Measurements from ENCODE around the gene RECQL5. TPM values are rescaled to one million over a fixed set of nuclear protein-coding genes. Genes with fewer than 3 reads are reported as not detected.

RECQL5 gene
- polyA plus RNA-seq, 1 donor from 2014 or later: 9.6 TPM

- H3K4me2 ChIP-seq (ENCODE audit: low read length): no peak overlapping the region
- H3K9ac ChIP-seq (ENCODE audit: low read length): no peak overlapping the region
- H3K36me3 ChIP-seq (ENCODE audit: insufficient read depth, low read length): no peaks in the 10 kb centered on the region
- H3K9me3 ChIP-seq (ENCODE audit: low read length): no peaks in the 10 kb centered on the region
- H3K27ac ChIP-seq (ENCODE audit: low read length): no peak overlapping the region
- H3K79me2 ChIP-seq (replicated peaks; ENCODE audit: insufficient read depth, low read length): no peaks in the 10 kb centered on the region
- no peak overlapping the region for H2AFZ ChIP-seq (ENCODE audit: low read depth, low read length)
- TF ChIP-seq CTCF (IDR thresholded peaks at IDR 0.05; ENCODE audit: poor library complexity, severe bottlenecking) (no peak), REST (IDR thresholded peaks at IDR 0.05; ENCODE audit: borderline replicate concordance) (no peak), TAF1 (IDR thresholded peaks at IDR 0.05; ENCODE audit: low read depth) (no peak), EZH2 (IDR thresholded peaks at IDR 0.05; ENCODE audit: borderline replicate concordance, insufficient read depth, low read length, poor library complexity, severe bottlenecking) (no peak), POLR2AphosphoS5 (IDR thresholded peaks at IDR 0.05) (no peak), SMC3 (conservative IDR thresholded peaks at IDR 0.05; ENCODE audit: poor library complexity) (no peak), EP300 (conservative IDR thresholded peaks at IDR 0.05; ENCODE audit: poor library complexity, severe bottlenecking) (no peak), MXI1 (conservative IDR thresholded peaks at IDR 0.05; ENCODE audit: poor library complexity, severe bottlenecking) (no peak), RAD21 (conservative IDR thresholded peaks at IDR 0.05) (no peak)
- H3K27me3 ChIP-seq (ENCODE audit: insufficient read depth, low read depth, low read length): no peaks in the 10 kb centered on the region
- H3F3A ChIP-seq (ENCODE audit: insufficient read depth, low read length, poor library complexity, severe bottlenecking): no peaks in the 10 kb centered on the region
- no peaks in the 10 kb centered on the region for H4K20me1 ChIP-seq (ENCODE audit: insufficient read depth)
- no peak overlapping the region for H3K4me3 ChIP-seq (ENCODE audit: low read length)
- no peaks in the 10 kb centered on the region for H3K9me2 ChIP-seq (ENCODE audit: insufficient read depth, low read length)
Measured at GRCh38 chr17:75631353-75631752, 35.6 kb downstream of the RECQL5 start.

- Histone ChIP-seq H2AFZ (ENCODE audit: low read depth, low read length) (no peak overlapping the region), H3K9me3 (ENCODE audit: low read length) (no peaks in the 10 kb centered on the region), H3K79me2 (replicated peaks; ENCODE audit: insufficient read depth, low read length) (no peaks in the 10 kb centered on the region), H3K36me3 (ENCODE audit: insufficient read depth, low read length) (no peaks in the 10 kb centered on the region), H3K4me3 (ENCODE audit: low read length) (no peak overlapping the region), H3F3A (ENCODE audit: insufficient read depth, low read length, poor library complexity, severe bottlenecking) (no peaks in the 10 kb centered on the region), H3K27ac (ENCODE audit: low read length) (no peak overlapping the region), H4K20me1 (ENCODE audit: insufficient read depth) (no peaks in the 10 kb centered on the region), H3K9me2 (ENCODE audit: insufficient read depth, low read length) (no peaks in the 10 kb centered on the region), H3K9ac (ENCODE audit: low read length) (no peak overlapping the region), H3K4me2 (ENCODE audit: low read length) (no peak overlapping the region), H3K27me3 (ENCODE audit: insufficient read depth, low read depth, low read length) (no peaks in the 10 kb centered on the region)
- TF ChIP-seq SMC3 (conservative IDR thresholded peaks at IDR 0.05; ENCODE audit: poor library complexity) (no peak), CTCF (IDR thresholded peaks at IDR 0.05; ENCODE audit: poor library complexity, severe bottlenecking) (no peak), TAF1 (IDR thresholded peaks at IDR 0.05; ENCODE audit: low read depth) (no peak), REST (IDR thresholded peaks at IDR 0.05; ENCODE audit: borderline replicate concordance) (no peak), MXI1 (conservative IDR thresholded peaks at IDR 0.05; ENCODE audit: poor library complexity, severe bottlenecking) (no peak), EP300 (conservative IDR thresholded peaks at IDR 0.05; ENCODE audit: poor library complexity, severe bottlenecking) (no peak), POLR2AphosphoS5 (IDR thresholded peaks at IDR 0.05) (no peak), RAD21 (conservative IDR thresholded peaks at IDR 0.05) (no peak), EZH2 (IDR thresholded peaks at IDR 0.05; ENCODE audit: borderline replicate concordance, insufficient read depth, low read length, poor library complexity, severe bottlenecking) (no peak)
Measured at GRCh38 chr17:75630071-75630917, 36.7 kb downstream of the RECQL5 start.

Data from neural cell (in vitro differentiated cells).